ENCODE measurements around the gene CD274. TPM values are rescaled to one million over a fixed set of nuclear protein-coding genes. Genes with fewer than 3 reads are reported as not detected.

Gene CD274
- total RNA-seq, 1 experiment from 2014 or later, result not detected

DNA sequence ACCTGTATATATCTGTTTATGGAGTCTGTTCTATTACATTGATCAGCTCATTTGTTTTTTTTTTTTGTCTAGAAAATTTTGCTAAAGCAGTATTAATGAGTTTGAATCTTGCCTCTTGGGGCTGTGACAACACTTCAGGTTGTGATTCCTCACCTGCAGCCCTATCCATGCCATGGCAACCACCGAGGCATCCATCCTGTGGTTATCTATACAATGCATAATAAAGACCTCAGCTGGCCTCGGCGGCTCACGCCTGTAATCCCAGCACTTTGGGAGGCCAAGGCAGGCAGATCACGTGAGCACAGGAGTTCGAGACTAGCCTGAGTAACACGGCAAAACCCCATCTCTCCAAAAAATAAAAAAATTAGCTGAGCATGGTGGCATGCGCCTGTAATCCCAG lies 31.9 kb downstream of the CD274 start:
- intact Hi-C loops (cut with micrococcal nuclease; ENCODE audit: unreplicated experiment), result no loop called here
- no peaks in the 10 kb centered on the region for H3K36me3 Mint-ChIP-seq (ENCODE audit: insufficient read depth, unreplicated experiment)
- ChIA-PET CTCF (no interaction called here), POLR2A (no interaction called here)
- no peak for DNase-seq
- no peak overlapping the region for H3K4me3 Mint-ChIP-seq (ENCODE audit: unreplicated experiment)
- H3K27me3 Mint-ChIP-seq (ENCODE audit: insufficient read depth, unreplicated experiment), result no peaks in the 10 kb centered on the region
- no peaks in the 10 kb centered on the region for H3K27me3 ChIP-seq (replicated peaks; ENCODE audit: control insufficient read depth, insufficient read depth, low read length)
- H3K4me1 ChIP-seq, result no peaks in the 10 kb centered on the region
- no peaks in the 10 kb centered on the region for H3K36me3 ChIP-seq (ENCODE audit: control insufficient read depth, insufficient read depth, low read length)
- H3K9me3 ChIP-seq, result no peaks in the 10 kb centered on the region
- H3K4me3 ChIP-seq (ENCODE audit: low read depth, low read length), result no peak overlapping the region
- TF ChIP-seq, protein P1, sequence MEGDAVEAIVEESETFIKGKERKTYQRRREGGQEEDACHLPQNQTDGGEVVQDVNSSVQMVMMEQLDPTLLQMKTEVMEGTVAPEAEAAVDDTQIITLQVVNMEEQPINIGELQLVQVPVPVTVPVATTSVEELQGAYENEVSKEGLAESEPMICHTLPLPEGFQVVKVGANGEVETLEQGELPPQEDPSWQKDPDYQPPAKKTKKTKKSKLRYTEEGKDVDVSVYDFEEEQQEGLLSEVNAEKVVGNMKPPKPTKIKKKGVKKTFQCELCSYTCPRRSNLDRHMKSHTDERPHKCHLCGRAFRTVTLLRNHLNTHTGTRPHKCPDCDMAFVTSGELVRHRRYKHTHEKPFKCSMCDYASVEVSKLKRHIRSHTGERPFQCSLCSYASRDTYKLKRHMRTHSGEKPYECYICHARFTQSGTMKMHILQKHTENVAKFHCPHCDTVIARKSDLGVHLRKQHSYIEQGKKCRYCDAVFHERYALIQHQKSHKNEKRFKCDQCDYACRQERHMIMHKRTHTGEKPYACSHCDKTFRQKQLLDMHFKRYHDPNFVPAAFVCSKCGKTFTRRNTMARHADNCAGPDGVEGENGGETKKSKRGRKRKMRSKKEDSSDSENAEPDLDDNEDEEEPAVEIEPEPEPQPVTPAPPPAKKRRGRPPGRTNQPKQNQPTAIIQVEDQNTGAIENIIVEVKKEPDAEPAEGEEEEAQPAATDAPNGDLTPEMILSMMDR (IDR thresholded peaks at IDR 0.05; ENCODE audit: insufficient read depth in 1 of 2, low read depth in 1 of 2, low read length in 1 of 2, severe bottlenecking in 1 of 2, unreplicated experiment in 1 of 2), result no peak
- no TSS peak for BruUV-seq (replicated peaks)
- H3K4me1 Mint-ChIP-seq (ENCODE audit: low read depth, unreplicated experiment), result no peaks in the 10 kb centered on the region
- no peak overlapping the region for H3K27ac Mint-ChIP-seq (ENCODE audit: unreplicated experiment)
- peaks cover 7% of the 10 kb centered on the region for H3K9me3 Mint-ChIP-seq (ENCODE audit: unreplicated experiment)

DNA sequence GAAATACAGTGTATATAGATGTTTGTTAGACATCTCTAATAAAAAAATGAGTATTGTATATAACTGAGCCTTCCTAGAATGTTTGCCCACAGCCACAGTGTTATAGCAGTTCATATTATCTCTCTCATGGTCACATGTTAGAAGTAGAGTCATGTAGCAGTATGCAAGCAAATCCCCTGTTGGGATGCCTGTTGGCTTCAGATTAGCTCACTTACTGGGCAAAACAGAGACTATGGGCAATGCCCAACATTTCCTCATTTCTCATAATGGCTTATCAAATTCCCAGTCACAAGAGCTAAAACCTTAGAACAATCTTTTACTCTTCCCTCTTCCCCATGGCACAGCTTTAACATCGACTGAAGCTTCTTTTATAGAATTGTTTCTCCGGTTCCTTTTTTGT lies 33.0 kb downstream of the CD274 start:
- peaks cover 9% of the 10 kb centered on the region for H3K9me3 Mint-ChIP-seq (ENCODE audit: unreplicated experiment)
- Histone ChIP-seq H3K9me3 (no peaks in the 10 kb centered on the region), H3K36me3 (ENCODE audit: control insufficient read depth, insufficient read depth, low read length) (no peaks in the 10 kb centered on the region), H3K27me3 (replicated peaks; ENCODE audit: control insufficient read depth, insufficient read depth, low read length) (no peaks in the 10 kb centered on the region), H3K4me3 (ENCODE audit: low read depth, low read length) (no peak overlapping the region), H3K4me1 (no peaks in the 10 kb centered on the region)
- no peak overlapping the region for H3K27ac Mint-ChIP-seq (ENCODE audit: unreplicated experiment)
- intact Hi-C loops (cut with micrococcal nuclease; ENCODE audit: unreplicated experiment), result no loop called here
- no peak for DNase-seq
- no TSS peak for BruUV-seq (replicated peaks)
- H3K4me3 Mint-ChIP-seq (ENCODE audit: unreplicated experiment), result no peak overlapping the region
- no peaks in the 10 kb centered on the region for H3K4me1 Mint-ChIP-seq (ENCODE audit: low read depth, unreplicated experiment)
- POLR2A ChIA-PET, result no interaction called here
- no peaks in the 10 kb centered on the region for H3K36me3 Mint-ChIP-seq (ENCODE audit: insufficient read depth, unreplicated experiment)
- TF ChIP-seq, protein P1 (IDR thresholded peaks at IDR 0.05; ENCODE audit: insufficient read depth in 1 of 2, low read depth in 1 of 2, low read length in 1 of 2, severe bottlenecking in 1 of 2, unreplicated experiment in 1 of 2), result no peak
- CTCF ChIA-PET, result interaction anchor here (0.7 kb wide), 1 partner anchor 1184 kb away, joined by 3 read pairs; the partner anchor contains the start of gene GLIS3
- peaks cover 3% of the 10 kb centered on the region for H3K27me3 Mint-ChIP-seq (ENCODE audit: insufficient read depth, unreplicated experiment)

DNA sequence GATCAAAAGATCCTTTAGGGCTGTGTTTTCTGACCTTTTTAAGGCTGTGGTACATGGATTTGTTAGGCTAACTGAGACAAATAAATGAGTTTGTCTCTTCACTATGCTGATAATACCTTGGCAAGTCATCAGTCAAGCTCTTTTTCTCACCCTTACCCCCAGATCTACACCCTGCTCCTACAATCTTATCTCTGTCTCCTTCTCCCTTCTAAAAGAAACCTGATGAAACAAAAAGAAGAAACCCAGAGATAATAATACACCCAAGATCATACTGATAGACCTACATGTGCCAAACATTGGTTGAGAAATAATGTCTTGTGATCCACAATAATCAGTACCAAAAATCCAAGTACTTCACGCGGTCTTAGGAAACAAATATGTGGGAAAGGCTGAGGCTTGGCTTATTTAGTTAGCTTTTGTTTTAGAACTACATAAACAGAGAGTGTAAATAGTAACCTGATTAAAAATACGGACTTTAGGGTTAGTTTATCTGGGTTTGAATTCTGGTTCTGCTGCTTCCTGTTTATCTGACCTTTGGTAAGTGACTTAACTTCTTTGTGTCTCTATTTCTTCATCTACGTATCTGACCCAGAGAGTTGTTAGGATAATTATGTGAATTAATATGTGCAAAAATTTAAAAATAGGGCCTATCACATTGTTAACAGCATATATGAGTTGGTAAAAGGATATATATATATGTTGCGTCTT lies 35.2 kb downstream of the CD274 start:
- H3K9me3 ChIP-seq, result no peaks in the 10 kb centered on the region
- ChIA-PET CTCF (no interaction called here), POLR2A (no interaction called here)
- H3K27me3 ChIP-seq (replicated peaks; ENCODE audit: control insufficient read depth, insufficient read depth, low read length), result no peaks in the 10 kb centered on the region
- H3K27ac Mint-ChIP-seq (ENCODE audit: unreplicated experiment), result no peak overlapping the region
- H3K9me3 Mint-ChIP-seq (ENCODE audit: unreplicated experiment), result peaks cover 9% of the 10 kb centered on the region
- peaks cover 3% of the 10 kb centered on the region for H3K27me3 Mint-ChIP-seq (ENCODE audit: insufficient read depth, unreplicated experiment)
- H3K4me1 Mint-ChIP-seq (ENCODE audit: low read depth, unreplicated experiment), result no peaks in the 10 kb centered on the region
- intact Hi-C loops (cut with micrococcal nuclease; ENCODE audit: unreplicated experiment), result no loop called here
- H3K36me3 ChIP-seq (ENCODE audit: control insufficient read depth, insufficient read depth, low read length), result no peaks in the 10 kb centered on the region
- no peaks in the 10 kb centered on the region for H3K4me1 ChIP-seq
- TF ChIP-seq, protein P1 (IDR thresholded peaks at IDR 0.05; ENCODE audit: insufficient read depth in 1 of 2, low read depth in 1 of 2, low read length in 1 of 2, severe bottlenecking in 1 of 2, unreplicated experiment in 1 of 2), result no peak
- no peak for DNase-seq
- no TSS peak for BruUV-seq (replicated peaks)
- no peak overlapping the region for H3K4me3 Mint-ChIP-seq (ENCODE audit: unreplicated experiment)
- H3K4me3 ChIP-seq (ENCODE audit: low read depth, low read length), result no peak overlapping the region
- no peaks in the 10 kb centered on the region for H3K36me3 Mint-ChIP-seq (ENCODE audit: insufficient read depth, unreplicated experiment)

All from Caco-2 (cell line).